HepG2 (cell line): ENCODE results near the gene SLX9. TPM values are rescaled to one million over a fixed set of nuclear protein-coding genes. Genes with fewer than 3 reads are reported as not detected.

Source experiments
- ATAC-seq: fragments of 200-7000 bp; cut with Tn5 transposase; 3 replicates; pipeline ENCODE4 v1.9.1; 2020; ENCODE audit warnings: mild to moderate bottlenecking, moderate library complexity
- BruUV-seq: library from RNA; stranded (reverse); fragments of 400-500 nt; replicated peaks from 2 replicates; lab custom pipeline; 2021; lab: Mats Ljungman, UMichigan
- CTCF ChIA-PET: fragments of 300-600 bp; formaldehyde crosslinking; extraction: SDS; loops from one replicate; lab custom pipeline; 2021; ENCODE audit warnings: low total read pairs, inconsistent platforms, low intra/inter-chr PET ratio; lab: Yijun Ruan, JAX
- POLR2A ChIA-PET: fragments of 350-600 bp; sonication (Branson Sonifier 250); formaldehyde crosslinking; loops from one replicate; lab custom pipeline; 2020; ENCODE audit warnings: antibody characterized with exemption, inconsistent platforms; lab: Yijun Ruan, JAX
- DNase-seq: peaks from one replicate; pipeline ENCODE4 v3.0.0-alpha.2; 2015; ENCODE audit warnings: low spot score
- FAIRE-seq: peaks from 3 replicates; lab custom pipeline; 2011; peaks lifted over from hg19 to GRCh38; lab: Jason Lieb, UNC
- H2AFZ ChIP-seq: one replicate; pipeline ENCODE4 v1.6.1; 2011; ENCODE audit warnings: low read length, inconsistent platforms
- H3K27ac ChIP-seq: fragments of 300-600 bp; 3 replicates; pipeline ENCODE4 v1.8.0; 2011; ENCODE audit warnings: mixed run types, mild to moderate bottlenecking, mixed read lengths, low read length, inconsistent platforms; ENCODE audit not compliant: insufficient read depth; ENCODE audit errors: extremely low read length
- H3K27me3 ChIP-seq, 2 experiments: fragments of 200-600 bp in 1 of 2; 2 replicates in 1 of 2; 3 replicates in 1 of 2; pipeline versions ENCODE4 v1.6.0 to v1.8.0; 2011; ENCODE audit warnings: low read length in 2 of 2, mild to moderate bottlenecking in 2 of 2, moderate library complexity in 2 of 2, inconsistent platforms in 1 of 2; ENCODE audit not compliant: insufficient read depth in 2 of 2, control insufficient read depth in 1 of 2
- H3K36me3 ChIP-seq, 2 experiments: fragments of 200-600 bp in 1 of 2; replicated peaks in 1 of 2; 2 replicates in 1 of 2; 3 replicates in 1 of 2; pipeline versions ENCODE4 v1.5.1 to v1.8.0; 2011; ENCODE audit warnings: low read length in 2 of 2, inconsistent platforms in 1 of 2; ENCODE audit not compliant: insufficient read depth in 2 of 2, control insufficient read depth in 1 of 2
- H3K4me1 ChIP-seq: 2 replicates; pipeline ENCODE4 v1.5.1; 2012; ENCODE audit warnings: low read length, inconsistent platforms; ENCODE audit not compliant: insufficient read depth
- H3K4me2 ChIP-seq: 2 replicates; pipeline ENCODE4 v1.6.0; 2011; ENCODE audit warnings: low read depth, low read length, inconsistent platforms
- H3K4me3 ChIP-seq, 3 experiments: fragments of 200-600 bp in 1 of 3; sonication (generic), shearing (Covaris generic) in 1 of 3; replicated peaks in 1 of 3; 2 replicates each; pipeline ENCODE4 v1.5.1; 2011 to 2016; ENCODE audit warnings: low read length in 3 of 3, inconsistent platforms in 2 of 3, low read depth in 2 of 3, mild to moderate bottlenecking in 2 of 3, control low read depth in 1 of 3, mixed read lengths in 1 of 3; ENCODE audit not compliant: insufficient read depth in 1 of 3
- H3K79me2 ChIP-seq: one replicate; pipeline ENCODE4 v1.6.1; 2011; ENCODE audit warnings: low read length, inconsistent platforms; ENCODE audit not compliant: insufficient read depth
- H3K9ac ChIP-seq: 2 replicates; pipeline ENCODE4 v1.6.0; 2011; ENCODE audit warnings: mild to moderate bottlenecking, low read depth, low read length, inconsistent platforms; ENCODE audit not compliant: insufficient read depth
- H3K9me3 ChIP-seq: 2 replicates; pipeline ENCODE4 v1.5.1; 2012; ENCODE audit warnings: mild to moderate bottlenecking, low read length
- H4K20me1 ChIP-seq: 2 replicates; pipeline ENCODE4 v1.6.0; 2011; ENCODE audit warnings: inconsistent platforms, mild to moderate bottlenecking, low read length, moderate library complexity; ENCODE audit not compliant: insufficient read depth
- ATF6 ChIP-seq: sonication (generic); formaldehyde crosslinking; conservative IDR thresholded peaks from 2 replicates; pipeline ENCODE4 v1.4.0; 2020; ENCODE audit warnings: missing genetic modification reagents
- HNF1A ChIP-seq, 2 experiments: sonication (generic) in 1 of 2; formaldehyde crosslinking in 1 of 2; IDR thresholded peaks; 2 replicates each; pipeline versions ENCODE4 v1.4.0 to v1.6.1; 2016 to 2020; ENCODE audit warnings: borderline replicate concordance in 1 of 2, low read depth in 1 of 2, mild to moderate bottlenecking in 1 of 2, missing genetic modification reagents in 1 of 2
- ISX ChIP-seq: sonication (generic); formaldehyde crosslinking; conservative IDR thresholded peaks from 2 replicates; pipeline ENCODE4 v1.5.0; 2020; ENCODE audit warnings: missing genetic modification reagents
- KAT7 ChIP-seq: IDR thresholded peaks from 2 replicates; pipeline ENCODE4 v1.6.1; 2018; ENCODE audit warnings: borderline replicate concordance, missing compliant biosample characterization
- NAIF1 ChIP-seq: sonication (generic); formaldehyde crosslinking; IDR thresholded peaks from 2 replicates; pipeline ENCODE4 v1.5.0; 2020; ENCODE audit warnings: mild to moderate bottlenecking, missing genetic modification reagents, borderline replicate concordance
- PCBP1 ChIP-seq: fragments of 200-400 bp; formaldehyde crosslinking; IDR thresholded peaks from 2 replicates; pipeline ENCODE4 v1.6.1; 2017; ENCODE audit warnings: mild to moderate bottlenecking, low read depth, low read length, borderline replicate concordance
- RORA ChIP-seq: sonication (generic); formaldehyde crosslinking; IDR thresholded peaks from 2 replicates; pipeline ENCODE4 v1.5.0; 2020; ENCODE audit warnings: mild to moderate bottlenecking, missing genetic modification reagents, moderate library complexity
- SMARCE1 ChIP-seq: fragments of 450-650 bp; IDR thresholded peaks from 2 replicates; pipeline ENCODE4 v1.6.1; 2017; ENCODE audit warnings: borderline replicate concordance
- ZFP36L1 ChIP-seq: sonication (generic); formaldehyde crosslinking; IDR thresholded peaks from 2 replicates; pipeline ENCODE4 v1.8.0; 2022; ENCODE audit warnings: mild to moderate bottlenecking, missing genetic modification reagents, moderate library complexity
- ZNF180 ChIP-seq: sonication (generic); formaldehyde crosslinking; IDR thresholded peaks from 2 replicates; pipeline ENCODE4 v1.4.0; 2020; ENCODE audit warnings: low read depth, missing genetic modification reagents, borderline replicate concordance
- ZNF253 ChIP-seq: sonication (generic); formaldehyde crosslinking; IDR thresholded peaks from 2 replicates; pipeline ENCODE4 v1.8.0; 2022; ENCODE audit warnings: mild to moderate bottlenecking, missing genetic modification reagents, borderline replicate concordance
- ZNF567 ChIP-seq: sonication (generic); formaldehyde crosslinking; IDR thresholded peaks from 2 replicates; pipeline ENCODE4 v1.8.1; 2023; ENCODE audit warnings: mild to moderate bottlenecking, missing genetic modification reagents, borderline replicate concordance
- ZNF576 ChIP-seq: sonication (generic); formaldehyde crosslinking; IDR thresholded peaks from 2 replicates; pipeline ENCODE4 v1.4.0; 2020; ENCODE audit warnings: mild to moderate bottlenecking, missing genetic modification reagents
- ZNF639 ChIP-seq: conservative IDR thresholded peaks from 2 replicates; pipeline ENCODE4 v1.6.1; 2018; ENCODE audit warnings: missing genetic modification reagents
- ZNF691 ChIP-seq: sonication (generic); formaldehyde crosslinking; IDR thresholded peaks from 2 replicates; pipeline ENCODE4 v1.4.0; 2020; ENCODE audit warnings: missing genetic modification reagents, low read depth, mild to moderate bottlenecking, borderline replicate concordance
- WGBS: methylation state at CpG from one replicate; pipeline ENCODE4 v1.1.6; 2017; ENCODE audit warnings: low lambda C conversion rate; 5-methylcytosine and 5-hydroxymethylcytosine counted together
- in situ Hi-C: cut with HindIII; loops from 2 replicates; pipeline ENCODE4 v1.10.0; 2017; ENCODE audit warnings: low pct_unique_long_range_greater_than_20kb; ENCODE audit not compliant: extremely low pct_ligation_motif_present
- intact Hi-C: fragments of 100-400 bp; cut with micrococcal nuclease; formaldehyde crosslinking; loops from one replicate; pipeline ENCODE4 v1.10.0; 2022; ENCODE audit not compliant: unreplicated experiment
- polyA plus RNA-seq, 8 experiments: library from polyadenylated mRNA; depleted of rRNA in 3 of 8; stranded (reverse) in 7 of 8; unstranded in 1 of 8; fragments of >200 nt; fragmentation: Illumina TruSeq in 4 of 8; extraction: Trizol in 4 of 8; gene quantifications; 2 replicates each; pipeline versions ENCODE4 v1.2.1 to v1.2.3, GENCODE V29; 2011 to 2016; ENCODE audit warnings: low read depth in 4 of 8, missing spikeins in 1 of 8, mixed read lengths in 1 of 8; ENCODE audit not compliant: insufficient read depth in 1 of 8
- total RNA-seq, 5 experiments: library from RNA; depleted of rRNA; stranded (reverse); fragments of >200 nt; fragmentation: Illumina TruSeq; extraction: Trizol; gene quantifications; 2 replicates each; pipeline ENCODE4 v1.2.3, GENCODE V29; 2016; ENCODE audit warnings: low read depth in 1 of 5

Gene SLX9
- total and polyA plus RNA-seq, 2 of the 13 experiments (the other 11 are each of a cell fraction or from before 2014, with no cell fraction given): 21.0 to 47.1 TPM

- CTCF ChIA-PET: no interaction called here
- Histone ChIP-seq H3K27ac (no peak overlapping the region), H3K4me3 (no peak overlapping the region), H3K79me2 (no peaks in the 10 kb centered on the region), H3K27me3 (peaks cover 15 to 85% of the 10 kb centered on the region in 2 experiments), H3K9me3 (no peaks in the 10 kb centered on the region), H3K9ac (no peak overlapping the region), H2AFZ (no peak overlapping the region), H4K20me1 (no peaks in the 10 kb centered on the region), H3K36me3 (no peaks in the 10 kb centered on the region), H3K4me1 (peaks cover 62% of the 10 kb centered on the region), H3K4me2 (no peak overlapping the region)
- intact Hi-C loops (no loop called here), in situ Hi-C loops (no loop called here)
- no peak for DNase-seq
- FAIRE-seq: no peak
- BruUV-seq: no TSS peak
- no peak for ATAC-seq
- WGBS: 50% methylated on average over 13 of the region's 24 CpGs
- POLR2A ChIA-PET: no interaction called here
- TF ChIP-seq KAT7 (CRISPR knock-in tag) (no peak), ZNF253 (CRISPR knock-in tag) (no peak), NAIF1 (CRISPR knock-in tag) (no peak), ATF6 (CRISPR knock-in tag) (no peak), ZFP36L1 (CRISPR knock-in tag) (no peak), ISX (CRISPR knock-in tag) (no peak), ZNF691 (CRISPR knock-in tag) (no peak), RORA (CRISPR knock-in tag) (no peak), ZNF639 (CRISPR knock-in tag) (no peak), ZNF567 (CRISPR knock-in tag) (no peak), ZNF180 (CRISPR knock-in tag) (no peak), ZNF576 (CRISPR knock-in tag) (no peak), PCBP1 (no peak), HNF1A (IDR thresholded peaks at IDR 0.05; ENCODE audit: low read depth) (no peak), HNF1A (CRISPR knock-in tag; IDR thresholded peaks at IDR 0.05; ENCODE audit: borderline replicate concordance) (no peak), SMARCE1 (no peak)
These were observed 54.3 kb downstream of the SLX9 start for GRCh38 chr21:44994047-44994694.
